Measurements from ENCODE around the gene PDIA4.

The PDIA4 gene

DNA sequence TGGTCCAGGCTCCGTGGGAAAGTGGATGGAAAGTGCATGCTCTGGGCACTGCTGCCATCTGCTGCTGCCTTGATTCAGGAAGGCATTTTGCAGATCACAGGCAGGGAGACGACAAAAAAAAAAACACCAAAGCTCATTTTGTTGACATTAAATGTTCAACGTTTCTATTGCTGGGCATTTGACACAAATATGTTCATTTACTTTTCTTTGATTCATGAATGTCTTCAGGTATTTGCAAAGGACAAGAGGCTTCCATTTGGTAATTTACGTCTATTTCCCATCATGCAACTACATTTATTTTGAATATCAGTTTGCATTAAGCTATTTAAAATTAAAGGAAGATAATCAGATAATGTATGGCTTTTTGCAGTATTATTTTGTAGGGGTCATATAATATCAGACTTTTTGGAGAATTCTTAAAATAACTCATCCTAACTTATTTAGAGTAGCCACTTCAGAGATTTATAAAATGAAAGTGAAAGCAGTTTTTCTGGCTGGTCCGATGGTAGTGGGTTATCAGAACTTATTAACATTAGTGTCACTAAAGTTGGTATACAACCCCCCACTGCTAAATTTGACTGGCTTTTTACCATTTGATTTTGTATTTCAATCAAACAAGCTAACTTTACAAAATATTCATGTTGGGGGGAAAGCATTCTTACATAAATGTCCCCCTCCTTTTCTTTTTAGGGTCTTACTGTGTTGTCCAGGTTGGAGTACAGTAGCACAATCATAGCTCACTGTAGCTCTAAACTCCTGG lies 65.3 kb downstream of the PDIA4 start:
- TF ChIP-seq CTCF (IDR thresholded peaks at IDR 0.05; ENCODE audit: low read length, missing control alignments), result peak; percentile 84
- peak overlapping the region; percentile 67 for H3K4me3 ChIP-seq (replicated peaks; ENCODE audit: low read depth, low read length)
- DNase-seq (ENCODE audit: low read depth), result peak; percentile 81

- peak overlapping the region; percentile 67 for H3K4me3 ChIP-seq (replicated peaks; ENCODE audit: low read depth, low read length)
Measured at GRCh38 chr7:148962440-148962822, 65.9 kb downstream of the PDIA4 start.

GRCh38 chr7:148959726-148960125 lies 68.6 kb downstream of the PDIA4 start:
- DNase-seq (ENCODE audit: low read depth), result no peak
- no peak overlapping the region for H3K4me3 ChIP-seq (replicated peaks; ENCODE audit: low read depth, low read length)
- no peak for TF ChIP-seq CTCF (IDR thresholded peaks at IDR 0.05; ENCODE audit: low read length, missing control alignments)

More at GRCh38 chr7:148962440-148962822, 65.9 kb downstream of the PDIA4 start:
- no peak for TF ChIP-seq CTCF (IDR thresholded peaks at IDR 0.05; ENCODE audit: low read length, missing control alignments)
- no peak for DNase-seq (ENCODE audit: low read depth)

- no peak overlapping the region for H3K4me3 ChIP-seq (replicated peaks; ENCODE audit: low read depth, low read length)
- TF ChIP-seq CTCF (IDR thresholded peaks at IDR 0.05; ENCODE audit: low read length, missing control alignments), result no peak
- no peak for DNase-seq (ENCODE audit: low read depth)
Measured at GRCh38 chr7:148958061-148958460, 70.2 kb downstream of the PDIA4 start.

DNA sequence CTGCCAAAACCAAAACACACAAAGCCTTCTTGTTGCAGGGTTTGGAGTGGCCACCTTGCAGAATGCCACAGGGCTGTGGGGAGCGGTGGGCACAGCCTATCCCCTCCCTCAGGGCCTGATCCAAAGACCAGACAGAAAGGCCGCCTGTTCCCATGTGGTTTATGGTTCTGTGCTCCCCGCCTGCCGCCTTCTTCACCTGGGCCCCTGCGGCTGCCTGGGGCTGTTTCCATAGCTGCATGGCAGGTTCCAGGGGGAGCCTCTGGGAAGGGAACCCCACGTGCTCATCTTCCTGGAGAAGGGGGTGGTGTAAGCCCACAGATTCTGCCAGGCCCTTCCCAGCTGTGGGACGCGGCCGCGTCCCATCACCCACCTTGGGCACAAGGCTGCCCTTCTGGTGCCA lies 73.5 kb downstream of the PDIA4 start:
- DNase-seq (ENCODE audit: low read depth), result no peak
- TF ChIP-seq CTCF (IDR thresholded peaks at IDR 0.05; ENCODE audit: low read length, missing control alignments), result no peak
- no peak overlapping the region for H3K4me3 ChIP-seq (replicated peaks; ENCODE audit: low read depth, low read length)

DNA sequence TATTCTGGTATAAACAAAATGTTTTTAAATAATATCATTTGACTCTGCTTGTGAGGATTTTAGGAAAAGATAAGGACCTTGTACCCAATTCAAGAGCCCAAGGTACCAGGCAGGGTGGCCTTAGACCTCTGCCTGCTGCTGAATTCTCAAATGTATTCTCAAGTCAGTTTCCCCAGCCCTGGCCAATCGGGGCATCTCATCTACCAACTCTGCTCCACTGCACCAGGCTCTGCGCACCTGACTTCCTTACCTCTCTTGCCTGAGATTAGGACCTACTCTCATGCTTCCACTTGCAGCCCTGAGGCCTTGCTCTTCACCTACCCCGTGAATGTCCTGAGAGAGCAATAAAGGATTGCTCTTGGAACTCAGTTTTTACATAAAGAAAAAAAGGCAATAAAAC lies 74.6 kb downstream of the PDIA4 start:
- DNase-seq (ENCODE audit: low read depth), result no peak
- TF ChIP-seq CTCF (IDR thresholded peaks at IDR 0.05; ENCODE audit: low read length, missing control alignments), result no peak
- no peak overlapping the region for H3K4me3 ChIP-seq (replicated peaks; ENCODE audit: low read depth, low read length)

Measured in fibroblast of pulmonary artery (primary cell).